Measurements from ENCODE around the gene MAFF.

MAFF gene

GRCh38 chr22:38186429-38186828, 15.4 kb upstream of the MAFF start:
- no peak for DNase-seq (ENCODE audit: low read depth in 1 of 2, low spot score in 1 of 2)
- Histone ChIP-seq H3K27ac (replicated peaks) (no peak overlapping the region), H3K4me3 (replicated peaks; ENCODE audit: insufficient read depth, low read length) (no peak overlapping the region), H3K27me3 (ENCODE audit: insufficient read depth, poor library complexity, severe bottlenecking) (no peaks in the 10 kb centered on the region)
- TF ChIP-seq POLR2AphosphoS5 (IDR thresholded peaks at IDR 0.05; ENCODE audit: low read depth): no peak
- no peak for TF ChIP-seq REST (IDR thresholded peaks at IDR 0.05; ENCODE audit: insufficient replicate concordance, low read depth)
- TF ChIP-seq SPI1 (IDR thresholded peaks at IDR 0.05; ENCODE audit: borderline replicate concordance, low read depth): no peak
- no peak for TF ChIP-seq CTCF (IDR thresholded peaks at IDR 0.05; ENCODE audit: insufficient read depth, low read length)
- no peak for TF ChIP-seq GABPA (IDR thresholded peaks at IDR 0.05; ENCODE audit: low read depth)

- H3K27ac ChIP-seq (replicated peaks): no peak overlapping the region
These were observed 14.2 kb upstream of the MAFF start for GRCh38 chr22:38187413-38188212.

More at GRCh38 chr22:38187413-38188212, 14.2 kb upstream of the MAFF start:
- DNase-seq (ENCODE audit: low read depth in 1 of 2, low spot score in 1 of 2): no peak
- no peaks in the 10 kb centered on the region for H3K27me3 ChIP-seq (ENCODE audit: insufficient read depth, poor library complexity, severe bottlenecking)
- H3K4me3 ChIP-seq (replicated peaks; ENCODE audit: insufficient read depth, low read length): no peak overlapping the region
- no peak for TF ChIP-seq CTCF (IDR thresholded peaks at IDR 0.05; ENCODE audit: insufficient read depth, low read length)
- no peak for TF ChIP-seq GABPA (IDR thresholded peaks at IDR 0.05; ENCODE audit: low read depth)
- TF ChIP-seq POLR2AphosphoS5 (IDR thresholded peaks at IDR 0.05; ENCODE audit: low read depth): no peak
- TF ChIP-seq SPI1 (IDR thresholded peaks at IDR 0.05; ENCODE audit: borderline replicate concordance, low read depth): no peak
- TF ChIP-seq REST (IDR thresholded peaks at IDR 0.05; ENCODE audit: insufficient replicate concordance, low read depth): no peak
